ENCODE results near the gene OCRL.

OCRL gene

GRCh38 chrX:129590596-129590995 lies 50.5 kb downstream of the OCRL start:
- DNase-seq: no peak

DNA sequence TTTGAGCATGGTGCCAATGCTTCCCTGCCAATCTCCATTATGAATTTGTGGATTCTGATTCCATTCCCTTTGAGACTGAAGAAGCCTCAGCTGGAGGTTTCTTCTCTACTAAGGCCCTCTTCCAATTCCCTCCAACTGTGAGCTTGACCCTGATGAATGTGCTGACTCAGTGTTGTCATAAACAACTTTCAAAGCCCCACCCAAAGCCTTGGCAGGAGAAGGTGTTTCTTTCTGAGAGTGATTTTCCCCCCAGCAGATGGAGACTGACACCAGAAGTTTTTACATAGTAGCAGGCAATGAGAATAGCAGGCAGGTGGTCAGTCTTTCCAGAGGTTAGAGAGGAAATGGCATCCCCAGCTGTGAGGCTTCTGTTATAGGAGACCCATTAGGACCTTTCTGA lies 53.1 kb downstream of the OCRL start:
- DNase-seq: no peak

DNA sequence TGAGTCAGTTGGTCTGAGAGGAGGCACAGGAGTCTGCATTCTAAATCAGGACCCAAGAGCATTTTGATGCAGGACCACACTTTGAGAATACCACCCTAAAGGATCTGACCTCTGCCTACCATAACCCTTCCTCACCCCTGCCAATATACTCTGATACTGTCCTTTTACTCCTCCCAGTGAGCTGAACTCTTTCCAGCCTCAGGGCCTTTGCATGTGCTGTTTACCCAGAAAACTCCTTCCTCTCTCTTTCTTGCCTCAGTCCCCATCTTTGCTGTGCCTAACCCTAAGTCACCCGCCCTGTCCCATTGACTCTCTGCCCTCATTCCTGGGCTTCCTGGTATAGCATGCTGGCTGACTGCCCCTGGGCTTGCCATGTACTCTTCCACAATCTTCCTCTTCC lies 54.7 kb downstream of the OCRL start:
- no peak for DNase-seq

- no peak for DNase-seq
These were observed 56.0 kb downstream of the OCRL start for GRCh38 chrX:129596077-129596476.

DNA sequence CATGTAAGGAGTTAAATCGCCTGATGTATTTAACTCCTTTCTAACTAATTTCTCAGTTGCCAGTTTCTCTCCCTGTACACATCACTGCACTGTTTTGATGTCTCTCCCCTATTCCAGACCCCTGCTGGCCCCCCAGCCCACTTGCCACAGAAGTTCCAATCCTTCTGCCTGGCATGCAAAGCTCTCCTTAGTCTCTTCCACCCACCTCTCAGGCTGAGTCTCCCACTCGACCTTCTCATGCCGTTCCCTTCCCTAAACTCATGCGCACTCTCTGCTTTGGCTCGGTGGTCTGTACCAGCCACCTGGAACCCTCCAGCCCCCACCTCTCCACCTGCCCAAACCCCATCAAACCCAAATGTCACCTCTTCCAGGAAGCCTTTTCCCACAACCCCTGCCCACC lies 57.8 kb downstream of the OCRL start:
- no peak for DNase-seq

DNA sequence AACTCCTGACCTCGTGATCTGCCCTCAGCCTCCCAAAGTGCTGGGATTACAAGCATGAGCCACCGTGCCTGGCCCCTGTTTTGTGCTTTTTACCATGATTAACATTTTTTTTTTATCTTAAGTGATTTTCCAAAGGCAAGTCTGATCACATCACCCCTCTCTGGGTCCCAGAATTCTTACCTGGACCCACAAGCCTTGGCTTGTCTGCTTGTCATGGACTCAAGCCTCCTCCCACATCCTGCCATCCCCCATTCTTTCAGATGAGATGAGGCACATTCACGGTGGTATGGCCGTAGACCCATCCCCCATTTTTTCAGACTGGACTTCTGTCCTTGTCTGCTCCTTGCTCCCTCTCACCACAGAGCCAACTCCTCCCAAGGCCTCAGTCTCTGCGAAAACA lies 59.4 kb downstream of the OCRL start:
- no peak for DNase-seq

- DNase-seq: no peak
These were observed 59.9 kb downstream of the OCRL start for GRCh38 chrX:129599996-129600395.

GRCh38 chrX:129600981-129601424 lies 60.9 kb downstream of the OCRL start:
- DNase-seq: no peak

DNA sequence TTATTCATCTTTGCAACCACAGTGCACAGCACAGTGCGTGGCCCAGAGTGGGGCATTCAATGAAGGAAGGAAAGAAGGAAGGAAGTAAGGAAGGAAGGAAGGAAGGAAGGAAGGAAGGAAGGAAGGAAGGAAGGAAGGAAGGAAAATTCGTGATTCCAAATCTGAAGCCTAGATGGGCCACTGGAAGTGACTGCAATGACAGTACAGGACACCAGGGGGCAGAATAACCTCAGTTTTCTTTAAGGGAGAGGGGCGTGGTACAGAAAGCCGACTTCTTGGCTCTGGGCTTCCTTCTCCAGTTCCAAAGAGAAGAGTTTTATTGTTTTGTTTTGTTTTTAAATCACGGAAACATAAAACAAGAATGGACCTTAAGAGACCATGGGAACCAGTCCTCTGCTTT lies 66.9 kb downstream of the OCRL start:
- DNase-seq: no peak

DNA sequence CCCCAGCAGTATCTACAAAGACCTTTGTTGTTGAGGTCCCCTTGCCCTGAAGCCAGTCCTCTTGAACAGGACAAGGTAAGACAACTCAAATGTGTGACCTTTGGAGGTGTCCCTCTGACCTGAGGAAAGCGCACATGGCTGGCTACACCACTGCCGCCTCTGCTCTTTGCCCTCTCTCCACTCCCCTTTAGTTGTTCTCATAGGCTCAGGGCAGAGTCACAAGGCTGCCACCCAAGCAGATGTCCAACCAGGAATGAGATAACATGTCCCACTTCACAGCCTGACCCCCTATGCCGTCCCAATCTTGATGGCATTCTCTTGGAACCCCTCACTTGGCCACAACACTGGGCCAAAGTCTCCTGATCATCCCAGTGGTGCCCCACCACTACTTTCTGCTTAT lies 68.4 kb downstream of the OCRL start:
- no peak for DNase-seq

DNA sequence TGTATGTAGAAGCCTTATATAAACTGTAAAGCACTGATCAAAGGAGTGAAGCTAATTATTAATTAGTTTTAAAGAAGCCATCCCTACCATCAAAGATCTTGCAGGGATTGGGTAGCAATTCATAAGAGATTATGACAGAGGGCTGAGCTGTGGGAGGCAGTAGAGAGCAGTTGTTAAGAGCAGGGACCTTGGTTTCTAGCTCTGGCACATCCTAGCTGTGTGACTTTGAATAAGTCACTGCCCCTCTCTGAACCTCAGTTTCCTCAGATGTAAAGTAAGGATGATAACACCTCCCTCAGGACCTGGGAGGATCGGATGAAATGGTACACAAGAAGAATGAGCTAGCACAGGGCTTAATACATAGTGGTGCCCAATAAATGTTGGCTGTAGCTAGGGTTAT lies 69.3 kb downstream of the OCRL start:
- no peak for DNase-seq

- no peak for DNase-seq
These were observed 72.3 kb downstream of the OCRL start for GRCh38 chrX:129612396-129612795.

DNA sequence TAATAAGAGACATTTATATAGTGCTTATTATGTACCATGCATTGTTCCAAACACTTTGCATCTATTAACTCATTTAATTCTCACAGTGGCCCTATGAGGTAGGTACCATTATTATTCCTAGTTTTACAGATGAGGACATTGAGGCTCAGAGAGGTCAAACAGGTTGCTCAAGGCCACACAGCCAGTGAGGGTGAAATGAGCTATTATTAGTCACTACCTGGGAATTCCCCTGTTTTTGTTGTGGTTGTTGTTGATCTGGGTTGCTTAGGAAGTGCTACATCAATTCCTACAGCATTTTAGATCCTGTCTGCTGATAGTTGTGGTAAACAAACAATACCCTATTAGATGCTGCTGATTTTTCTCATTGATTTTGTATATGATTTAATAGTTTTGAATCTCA lies 73.5 kb downstream of the OCRL start:
- DNase-seq: no peak

DNA sequence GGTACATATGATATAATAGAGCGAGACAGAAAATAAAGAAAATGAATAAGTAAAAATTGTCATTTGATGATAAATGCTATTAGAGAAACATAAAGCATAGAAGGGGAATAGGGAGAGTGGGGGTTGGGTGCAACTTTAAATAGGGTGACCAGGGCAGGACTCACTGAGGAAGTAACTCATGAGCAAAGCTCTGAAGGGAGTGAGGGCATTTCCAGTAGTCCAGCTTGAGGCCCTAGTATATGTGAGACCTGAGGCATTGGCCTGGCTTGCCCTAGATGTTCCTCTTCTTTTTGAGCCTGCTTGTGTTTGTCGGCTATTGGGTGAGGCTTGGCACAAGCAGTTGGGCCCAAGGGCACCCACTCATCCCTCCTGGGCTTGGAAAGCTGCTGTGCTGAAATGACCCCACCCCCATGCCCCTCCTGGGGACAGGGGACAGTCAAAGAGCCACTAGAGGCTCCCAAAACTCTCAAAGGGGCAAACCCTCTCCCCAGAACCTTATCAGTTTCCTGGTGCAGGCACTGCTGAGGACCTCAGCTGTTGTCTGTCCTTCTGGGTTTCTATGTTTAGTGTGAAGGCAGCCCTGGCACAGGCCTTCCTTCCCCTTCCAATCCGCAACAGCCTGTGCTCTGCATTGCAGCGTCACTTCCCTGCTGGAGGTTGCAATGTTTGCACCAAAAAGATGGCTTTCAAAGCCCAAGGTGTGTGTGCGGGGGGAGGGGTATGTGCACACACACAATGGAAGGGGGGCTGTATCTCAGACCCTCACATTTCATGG lies 74.6 kb downstream of the OCRL start:
- DNase-seq: no peak

GRCh38 chrX:129617420-129617819 lies 77.4 kb downstream of the OCRL start:
- no peak for DNase-seq

DNA sequence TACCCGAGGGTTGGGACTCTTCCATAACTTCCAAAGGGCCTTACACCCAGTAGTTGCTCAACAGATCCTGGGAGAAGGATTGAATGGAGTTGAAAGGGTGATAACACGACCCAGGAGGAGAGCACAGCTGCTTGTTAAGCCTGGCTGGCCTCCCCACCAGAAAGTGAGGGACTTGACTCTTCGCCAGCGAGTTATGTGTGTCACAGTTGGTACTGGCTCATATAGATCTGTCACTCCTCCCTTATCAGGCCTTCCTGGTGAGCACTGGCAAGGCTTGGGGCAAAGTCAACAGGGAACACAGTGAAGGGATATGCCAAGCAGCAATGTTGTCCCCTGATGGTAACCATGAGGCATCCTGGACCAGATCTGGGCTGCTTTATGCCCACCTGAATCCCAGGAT lies 78.9 kb downstream of the OCRL start:
- no peak for DNase-seq

DNA sequence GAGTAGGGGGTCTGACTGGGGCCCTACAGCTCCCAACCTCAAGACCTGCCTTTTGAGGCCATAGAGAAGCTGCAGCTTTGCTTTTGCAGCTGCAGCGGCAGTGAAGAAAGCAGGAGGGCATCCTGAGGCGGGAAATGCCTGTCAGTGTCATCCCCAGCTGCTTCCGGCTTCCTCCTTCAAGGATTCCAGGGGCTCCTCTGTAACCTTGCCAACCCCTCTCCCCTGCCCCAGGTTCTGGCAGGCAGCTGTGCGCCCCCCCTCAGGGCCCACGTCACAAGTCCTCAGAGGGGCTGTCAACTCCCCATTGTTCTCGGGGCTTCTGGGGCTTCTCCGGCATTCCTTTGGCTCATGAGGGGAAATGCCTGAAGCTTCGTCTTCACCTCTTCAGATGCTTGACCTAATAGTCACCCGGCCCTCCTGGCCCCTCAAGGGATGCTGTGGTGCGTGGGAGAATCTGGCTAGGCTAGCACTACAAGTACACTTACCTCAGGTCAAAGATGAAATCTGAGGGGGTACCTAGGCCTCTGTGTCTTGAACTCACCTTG lies 82.8 kb downstream of the OCRL start:
- no peak for DNase-seq

GRCh38 chrX:129626026-129626425 lies 86.0 kb downstream of the OCRL start:
- no peak for DNase-seq

DNA sequence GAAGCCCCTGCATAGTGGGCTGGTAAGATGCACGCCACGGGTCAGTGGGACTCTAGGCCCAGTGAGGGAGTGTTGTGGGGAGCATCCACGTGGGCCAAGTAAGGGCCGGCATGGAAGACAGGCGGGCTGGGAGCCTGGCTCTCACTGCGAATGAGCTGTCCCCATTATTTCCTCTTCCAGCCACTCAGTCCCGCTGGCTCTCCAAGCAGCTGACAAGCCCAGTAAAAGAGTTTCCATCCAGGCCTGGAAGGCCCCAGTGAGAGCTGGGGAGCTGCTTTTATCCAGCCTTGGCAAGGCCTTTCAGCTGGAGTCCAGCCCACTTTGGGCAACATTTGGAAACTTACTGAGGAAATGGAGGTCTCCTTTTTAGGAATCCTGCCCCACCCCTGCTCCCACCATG lies 89.8 kb downstream of the OCRL start:
- DNase-seq: no peak

- no peak for DNase-seq
These were observed 91.8 kb downstream of the OCRL start for GRCh38 chrX:129631849-129632248.

DNA sequence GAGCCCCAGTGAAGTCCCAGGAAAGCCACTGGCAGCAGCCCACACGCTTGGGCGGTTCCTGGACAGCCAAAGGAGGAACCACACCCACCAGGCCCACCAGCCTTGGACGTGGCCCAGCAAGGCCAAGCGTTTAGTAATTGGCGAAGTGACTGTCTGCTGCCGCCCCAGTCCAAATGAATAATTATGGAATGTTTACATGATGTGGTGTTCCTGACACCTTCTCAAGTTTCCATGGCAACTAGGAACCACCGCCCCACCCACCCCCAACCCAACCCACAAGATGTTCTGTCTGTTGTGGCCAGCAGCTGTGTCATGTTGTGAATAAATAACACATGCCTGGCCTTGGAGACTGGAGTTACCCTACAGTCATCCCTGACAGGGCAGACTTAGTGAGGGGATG lies 92.4 kb downstream of the OCRL start:
- DNase-seq: no peak

GRCh38 chrX:129634541-129634940 lies 94.5 kb downstream of the OCRL start:
- DNase-seq: no peak

GRCh38 chrX:129636175-129636681 lies 96.2 kb downstream of the OCRL start:
- DNase-seq: no peak

DNA sequence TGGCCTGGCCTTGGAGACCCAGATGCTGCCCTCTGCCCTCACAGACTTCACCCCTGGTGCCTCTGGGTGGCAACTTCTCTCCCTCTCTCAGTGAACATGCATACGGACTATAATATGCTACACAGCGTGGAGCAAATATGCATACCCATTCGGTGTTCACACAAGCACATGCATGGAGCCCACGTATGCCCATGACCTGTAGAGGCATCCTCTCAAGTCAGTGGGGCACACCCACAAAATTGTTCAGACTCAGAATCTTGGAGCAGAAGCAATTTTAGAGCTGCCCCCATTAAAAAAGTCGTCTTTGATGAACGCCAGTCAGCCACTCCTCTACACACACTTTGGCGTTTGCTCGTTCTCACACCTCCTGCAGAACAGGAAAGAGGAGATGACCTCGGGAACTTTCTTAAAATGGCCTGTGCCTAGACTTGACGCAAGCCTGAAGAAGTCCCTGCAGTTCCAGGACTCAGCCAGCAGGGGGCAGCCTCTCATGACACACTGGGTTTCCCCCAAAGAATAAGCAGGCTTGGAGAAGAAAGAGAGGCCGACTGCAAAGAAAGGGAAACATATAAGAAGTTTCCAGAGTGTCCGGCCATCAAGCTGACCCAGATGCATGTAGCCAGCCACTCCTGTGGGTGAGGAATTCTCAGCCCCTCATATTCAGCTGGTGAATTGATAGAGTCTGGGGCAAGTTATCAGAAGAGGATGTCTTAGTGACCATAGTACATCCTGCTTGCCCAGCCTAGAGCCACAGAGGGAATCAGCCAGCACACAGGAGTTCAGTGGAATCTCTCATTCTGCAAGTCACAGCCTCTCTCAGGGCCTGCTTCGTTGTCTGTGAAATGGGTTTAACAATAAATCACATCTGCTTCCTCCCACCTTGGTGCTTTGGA lies 97.4 kb downstream of the OCRL start:
- peak; percentile 13 for DNase-seq
